Spleen (tissue), 7 donors: ENCODE results near the gene TMEM130.

Source experiments
- POLR2A ChIP-seq, 3 donors: fragments of 450-650 bp; IDR thresholded peaks; one replicate each; pipeline ENCODE4 v1.5.1; 2017; ENCODE audit warnings: antibody characterized with exemption in 3 of 3, mild to moderate bottlenecking in 1 of 3
- POLR2AphosphoS5 ChIP-seq, 3 donors: sonication (generic); formaldehyde crosslinking; IDR thresholded peaks; one replicate each; pipeline ENCODE4 v1.5.1; 2017; ENCODE audit warnings: antibody characterized with exemption in 3 of 3
- TF ChIP-seq, protein P1 (sequence below), 11 experiments: fragments of 200-600 bp in 7 of 11; fragments of 450-650 bp in 4 of 11; sonication (generic) in 4 of 11; IDR thresholded peaks in 8 of 11; conservative IDR thresholded peaks in 3 of 11; 1 replicate in 7 of 11; 2 replicates in 4 of 11; pipeline versions ENCODE4 v1.4.0 to v1.8.0; 2016 to 2021; ENCODE audit warnings: antibody characterized with exemption in 11 of 11, inconsistent platforms in 4 of 11, mild to moderate bottlenecking in 1 of 11
- donor health status: DM: no; HTN: no; CAD: no; lungs with moderate emphysema.
- donor health status: DM: no; HTN: no; CAD: no.
- donor health status: DM: no; HTN: no; CAD: no.

DNA sequence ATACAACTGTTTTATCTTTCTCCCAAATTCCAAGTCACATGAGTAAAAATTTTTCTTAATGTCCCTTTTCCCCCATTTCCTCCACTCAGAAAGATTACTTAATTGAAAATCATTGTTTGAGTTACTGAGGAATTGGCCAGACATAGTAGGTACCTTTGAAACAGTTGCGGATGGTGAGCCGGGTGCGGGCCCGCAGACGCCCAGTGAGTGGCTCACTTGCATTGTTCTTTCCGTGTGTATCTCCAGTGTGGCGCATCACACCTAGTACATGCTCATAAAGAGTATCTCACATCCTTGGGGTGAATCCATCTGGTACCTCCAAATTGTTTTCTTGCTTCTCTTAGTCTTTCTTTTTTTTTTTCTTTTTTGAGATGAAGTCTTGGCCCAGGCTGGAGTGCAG lies 22.8 kb upstream of the TMEM130 start:
- TF ChIP-seq, protein P1, sequence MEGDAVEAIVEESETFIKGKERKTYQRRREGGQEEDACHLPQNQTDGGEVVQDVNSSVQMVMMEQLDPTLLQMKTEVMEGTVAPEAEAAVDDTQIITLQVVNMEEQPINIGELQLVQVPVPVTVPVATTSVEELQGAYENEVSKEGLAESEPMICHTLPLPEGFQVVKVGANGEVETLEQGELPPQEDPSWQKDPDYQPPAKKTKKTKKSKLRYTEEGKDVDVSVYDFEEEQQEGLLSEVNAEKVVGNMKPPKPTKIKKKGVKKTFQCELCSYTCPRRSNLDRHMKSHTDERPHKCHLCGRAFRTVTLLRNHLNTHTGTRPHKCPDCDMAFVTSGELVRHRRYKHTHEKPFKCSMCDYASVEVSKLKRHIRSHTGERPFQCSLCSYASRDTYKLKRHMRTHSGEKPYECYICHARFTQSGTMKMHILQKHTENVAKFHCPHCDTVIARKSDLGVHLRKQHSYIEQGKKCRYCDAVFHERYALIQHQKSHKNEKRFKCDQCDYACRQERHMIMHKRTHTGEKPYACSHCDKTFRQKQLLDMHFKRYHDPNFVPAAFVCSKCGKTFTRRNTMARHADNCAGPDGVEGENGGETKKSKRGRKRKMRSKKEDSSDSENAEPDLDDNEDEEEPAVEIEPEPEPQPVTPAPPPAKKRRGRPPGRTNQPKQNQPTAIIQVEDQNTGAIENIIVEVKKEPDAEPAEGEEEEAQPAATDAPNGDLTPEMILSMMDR (IDR thresholded peaks at IDR 0.05 in 8 of 11, conservative IDR thresholded peaks at IDR 0.05 in 3 of 11): no peak
- TF ChIP-seq POLR2AphosphoS5 (IDR thresholded peaks at IDR 0.05) (no peak), POLR2A (IDR thresholded peaks at IDR 0.05) (no peak)
